Adrenal gland (tissue), 12 donors: ENCODE measurements around the gene PLXNA4. TPM values are rescaled to one million over a fixed set of nuclear protein-coding genes. Genes with fewer than 3 reads are reported as not detected.

Experiments used
- DNase-seq, 7 donors: peaks; one replicate each; pipeline ENCODE4 v3.0.0-alpha.2; 2019 to 2020
- H3K27ac ChIP-seq, 5 donors: fragments of 200-600 bp; sonication (generic) in 4 of 5; 1 replicate in 3 of 5; 2 replicates in 2 of 5; pipeline versions ENCODE4 v1.5.1 to v1.8.0; 2016 to 2020; ENCODE audit warnings: mild to moderate bottlenecking in 1 of 5
- H3K27me3 ChIP-seq: fragments of 200-600 bp; 2 replicates; pipeline ENCODE4 v1.8.0; 2021
- H3K36me3 ChIP-seq, 2 donors: fragments of 200-600 bp; replicated peaks in 1 of 2; 1 replicate in 1 of 2; 2 replicates in 1 of 2; pipeline versions ENCODE4 v1.5.1 to v1.8.0; 2018 to 2022
- H3K4me1 ChIP-seq, 2 donors: fragments of 200-600 bp; replicated peaks in 1 of 2; 1 replicate in 1 of 2; 2 replicates in 1 of 2; pipeline versions ENCODE4 v1.5.1 to v1.8.0; 2018 to 2021
- H3K4me3 ChIP-seq, 4 donors: fragments of 200-600 bp; sonication (generic) in 3 of 4; one replicate each; pipeline ENCODE4 v1.5.1; 2016 to 2018
- H3K9me3 ChIP-seq, 3 donors: fragments of 200-600 bp; sonication (generic) in 1 of 3; replicated peaks in 1 of 3; 1 replicate in 2 of 3; 2 replicates in 1 of 3; pipeline versions ENCODE4 v1.5.1 to v1.8.0; 2016 to 2021
- POLR2A ChIP-seq, 2 donors: fragments of 450-650 bp; IDR thresholded peaks; one replicate each; pipeline ENCODE4 v1.6.1; 2017; ENCODE audit warnings: antibody characterized with exemption in 2 of 2, mild to moderate bottlenecking in 2 of 2, moderate library complexity in 1 of 2
- WGBS, 4 donors: extraction: QIAGEN DNeasy Blood & Tissue Kit in 2 of 4; methylation state at CpG; one replicate each; pipeline versions ENCODE4 v1.1.5 to v1.1.7; 2013 to 2017; 5-methylcytosine and 5-hydroxymethylcytosine counted together
- intact Hi-C, 2 donors: fragments of 100-400 bp; cut with DNase I; formaldehyde crosslinking; loops; one replicate each; pipeline versions ENCODE4 v1.14.1 to v1.15.0; 2022 to 2023
- polyA plus RNA-seq, 3 donors: library from polyadenylated mRNA; stranded (reverse); fragments of 200-250 nt in 2 of 3; fragments of 350-450 nt in 1 of 3; fragmentation: Illumina TruSeq in 1 of 3; extraction: RNeasy Lipid Tissue Mini Kit (QIAGEN cat#74804) in 1 of 3; gene quantifications; one replicate each; pipeline ENCODE4 v1.2.3, GENCODE V29; 2013 to 2014
- total RNA-seq, 9 donors: library from RNA; depleted of rRNA in 4 of 9; stranded (reverse); fragments of >200 nt in 4 of 9; fragments of 120-200 nt in 1 of 9; fragmentation: NEBNext Ultra II Directional in 1 of 9; extraction: Animal tissue kit (Norgen Biotek cat#: 25700) in 1 of 9; gene quantifications; one replicate each; pipeline versions ENCODE4 v1.1.0 to v1.2.4, GENCODE V29; 2013 to 2023
- TF ChIP-seq, protein P1 (sequence below), 6 experiments: fragments of 450-650 bp in 4 of 6; fragments of 200-600 bp in 2 of 6; sonication (generic) in 1 of 6; IDR thresholded peaks; 1 replicate in 5 of 6; 2 replicates in 1 of 6; pipeline versions ENCODE4 v1.5.1 to v1.8.0; 2016 to 2021; ENCODE audit warnings: antibody characterized with exemption in 6 of 6, mild to moderate bottlenecking in 2 of 6, moderate library complexity in 1 of 6
- donor health status: healthy with polysubstance abuse.
- donor health status: Bipolar disorder and iron deficiency.
- donor health status: DM: yes; HTN: yes; CAD: no.
- donor health status: DM: no; HTN: no; CAD: no.
- donor health status: DM: no; HTN: no; CAD: no.
- donor health status: DM: yes; HTN: yes; CAD: no.

The PLXNA4 gene
- total and polyA plus RNA-seq, 12 donors = 0.99 to 10.7 (median 3.6) TPM

DNA sequence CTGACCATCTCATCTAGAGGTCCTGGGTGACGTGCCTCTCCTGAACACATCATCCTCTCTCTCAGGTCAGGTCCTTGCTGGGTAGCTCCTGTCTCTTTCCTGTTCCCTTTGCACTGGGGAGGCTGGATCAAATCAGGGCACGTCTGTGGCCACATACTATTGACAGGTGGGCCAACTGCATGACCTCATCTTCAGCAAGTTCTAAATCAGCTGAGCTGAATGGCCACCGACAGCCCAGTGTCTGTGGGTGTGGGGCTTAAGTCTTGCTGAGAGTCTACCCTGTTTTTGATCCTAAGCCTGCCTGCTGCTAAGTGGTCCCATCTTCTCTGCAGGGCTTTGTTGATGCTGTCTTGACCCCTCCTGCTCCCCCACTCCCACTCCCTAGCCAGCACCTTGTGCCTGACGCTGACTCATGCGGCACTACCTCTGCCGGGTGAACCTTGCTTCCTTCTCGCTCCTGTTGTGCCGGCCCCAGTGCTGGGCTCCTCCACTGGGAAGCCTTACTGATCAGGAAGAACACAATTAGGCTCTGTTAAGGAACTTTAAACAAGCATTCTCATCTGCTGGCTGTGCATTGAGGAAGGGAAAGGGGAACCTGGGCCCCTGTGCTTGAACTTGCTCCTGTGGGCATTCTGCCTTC, 440.4 kb downstream of the PLXNA4 start:
- WGBS, 4 donors = 84 to 91% (median 90%) methylated on average over 7 to 8 of the region's 8 CpGs
- H3K36me3 ChIP-seq = no peaks in the 10 kb centered on the region
- H3K27ac ChIP-seq = no peak overlapping the region
- no peak overlapping the region for H3K4me3 ChIP-seq
- TF ChIP-seq, protein P1, sequence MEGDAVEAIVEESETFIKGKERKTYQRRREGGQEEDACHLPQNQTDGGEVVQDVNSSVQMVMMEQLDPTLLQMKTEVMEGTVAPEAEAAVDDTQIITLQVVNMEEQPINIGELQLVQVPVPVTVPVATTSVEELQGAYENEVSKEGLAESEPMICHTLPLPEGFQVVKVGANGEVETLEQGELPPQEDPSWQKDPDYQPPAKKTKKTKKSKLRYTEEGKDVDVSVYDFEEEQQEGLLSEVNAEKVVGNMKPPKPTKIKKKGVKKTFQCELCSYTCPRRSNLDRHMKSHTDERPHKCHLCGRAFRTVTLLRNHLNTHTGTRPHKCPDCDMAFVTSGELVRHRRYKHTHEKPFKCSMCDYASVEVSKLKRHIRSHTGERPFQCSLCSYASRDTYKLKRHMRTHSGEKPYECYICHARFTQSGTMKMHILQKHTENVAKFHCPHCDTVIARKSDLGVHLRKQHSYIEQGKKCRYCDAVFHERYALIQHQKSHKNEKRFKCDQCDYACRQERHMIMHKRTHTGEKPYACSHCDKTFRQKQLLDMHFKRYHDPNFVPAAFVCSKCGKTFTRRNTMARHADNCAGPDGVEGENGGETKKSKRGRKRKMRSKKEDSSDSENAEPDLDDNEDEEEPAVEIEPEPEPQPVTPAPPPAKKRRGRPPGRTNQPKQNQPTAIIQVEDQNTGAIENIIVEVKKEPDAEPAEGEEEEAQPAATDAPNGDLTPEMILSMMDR (IDR thresholded peaks at IDR 0.05) = no peak
- TF ChIP-seq POLR2A (IDR thresholded peaks at IDR 0.05) = no peak
- intact Hi-C loops = no loop called here
- DNase-seq = no peak
- no peaks in the 10 kb centered on the region for H3K27me3 ChIP-seq
- H3K4me1 ChIP-seq = no peaks in the 10 kb centered on the region
- H3K9me3 ChIP-seq = no peaks in the 10 kb centered on the region

DNA sequence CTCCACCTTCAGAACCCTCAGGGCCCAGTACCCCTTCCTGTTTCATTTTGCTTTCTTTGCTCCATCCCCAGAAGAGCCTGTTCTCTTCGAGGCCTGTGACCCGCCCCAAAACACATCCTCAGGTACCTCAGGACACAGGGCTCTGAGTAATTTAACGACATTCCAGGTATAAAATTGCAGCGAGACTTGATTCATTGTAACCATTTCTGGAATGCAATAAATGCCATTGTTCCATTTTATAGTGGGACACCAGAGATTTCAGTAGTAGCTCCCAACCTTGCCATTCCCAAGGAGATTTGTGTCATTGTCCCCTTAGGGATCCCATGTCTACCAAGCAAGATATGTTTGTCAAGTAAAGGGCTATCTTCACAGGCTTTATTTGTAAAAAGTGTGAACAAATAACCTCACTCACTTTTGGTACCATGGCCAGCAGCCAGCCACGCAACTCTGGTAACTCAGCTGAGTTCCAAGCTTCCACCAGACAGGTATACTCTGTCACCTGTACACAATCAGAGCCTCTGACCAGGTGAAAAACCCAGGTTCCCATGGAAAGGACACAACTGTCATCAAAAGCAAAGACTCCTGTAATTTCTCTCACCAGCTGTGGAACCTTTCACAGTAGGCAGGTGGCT, 441.3 kb downstream of the PLXNA4 start:
- 81 to 88% (median 82%) methylated on average over 5 of the region's 5 CpGs for WGBS, 4 donors
- intact Hi-C loops = no loop called here
- Histone ChIP-seq H3K4me1 (no peaks in the 10 kb centered on the region), H3K36me3 (no peaks in the 10 kb centered on the region), H3K4me3 (no peak overlapping the region), H3K27me3 (no peaks in the 10 kb centered on the region), H3K27ac (no peak overlapping the region), H3K9me3 (no peaks in the 10 kb centered on the region)
- TF ChIP-seq, protein P1 (IDR thresholded peaks at IDR 0.05) = no peak
- TF ChIP-seq POLR2A (IDR thresholded peaks at IDR 0.05) = no peak
- DNase-seq = no peak

DNA sequence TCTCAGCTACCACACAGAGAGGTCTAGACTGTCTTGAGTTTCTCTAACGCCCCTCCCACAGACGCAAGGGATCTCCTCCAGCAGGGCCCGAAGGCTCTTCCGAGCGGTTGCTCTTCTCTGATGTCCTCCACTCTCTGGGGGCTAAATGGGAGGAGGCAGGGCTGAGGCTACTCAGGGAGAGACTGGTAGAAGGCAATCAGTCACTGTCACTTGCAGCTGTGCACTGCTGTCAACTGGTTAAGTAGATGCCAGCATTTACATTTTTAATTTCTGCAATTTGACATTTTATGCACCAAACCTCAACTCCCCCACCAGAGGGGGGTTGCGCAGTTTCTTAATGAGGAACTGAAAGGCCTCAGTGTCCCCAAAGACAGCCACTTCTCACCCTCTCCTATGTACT, 442.8 kb downstream of the PLXNA4 start:
- DNase-seq = no peak
- intact Hi-C loops = no loop called here
- Histone ChIP-seq H3K4me1 (no peaks in the 10 kb centered on the region), H3K27me3 (no peaks in the 10 kb centered on the region), H3K9me3 (no peaks in the 10 kb centered on the region), H3K27ac (no peak overlapping the region), H3K36me3 (no peaks in the 10 kb centered on the region), H3K4me3 (no peak overlapping the region)
- TF ChIP-seq, protein P1 (IDR thresholded peaks at IDR 0.05) = no peak
- 85 to 93% (median 90%) methylated on average over 6 of the region's 6 CpGs for WGBS, 4 donors

DNA sequence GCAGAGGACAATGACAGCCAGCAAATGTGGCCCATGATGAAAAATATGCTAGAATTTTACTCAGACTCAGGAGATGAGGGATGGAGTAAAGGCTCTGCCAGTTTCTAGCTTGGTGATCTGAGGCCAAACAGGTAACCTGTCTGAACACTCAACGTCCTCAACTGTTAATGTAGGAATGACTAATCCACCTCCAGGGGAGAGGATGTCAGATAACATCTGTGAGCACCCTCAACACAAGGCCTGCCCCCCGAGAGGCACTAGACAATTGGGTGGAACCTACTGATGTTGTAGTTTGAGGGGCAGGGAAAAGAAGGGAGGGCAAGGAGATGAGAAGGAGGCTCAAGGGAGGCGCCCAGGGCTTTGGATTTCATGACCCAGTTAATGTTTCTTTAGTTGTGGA, 445.1 kb downstream of the PLXNA4 start:
- no peaks in the 10 kb centered on the region for H3K27me3 ChIP-seq
- H3K9me3 ChIP-seq = no peaks in the 10 kb centered on the region
- intact Hi-C loops = no loop called here
- no peak for TF ChIP-seq POLR2A (IDR thresholded peaks at IDR 0.05)
- TF ChIP-seq, protein P1 (IDR thresholded peaks at IDR 0.05) = no peak
- no peaks in the 10 kb centered on the region for H3K36me3 ChIP-seq
- H3K27ac ChIP-seq = no peak overlapping the region
- no peak for DNase-seq
- H3K4me3 ChIP-seq = no peak overlapping the region
- H3K4me1 ChIP-seq = no peaks in the 10 kb centered on the region
- WGBS, 4 donors = 73 to 87% (median 81%) methylated on average over 3 of the region's 3 CpGs
